IPS DF 6.9 (cell line): ENCODE data around the gene GRID1.

Experiments used
- DNase-seq: peaks from one replicate; pipeline ENCODE4 v3.0.0-alpha.2; 2013; ENCODE audit warnings: low read depth, low spot score
- H3K27ac ChIP-seq: one replicate; pipeline ENCODE4 v1.5.1; 2013; ENCODE audit warnings: low read length, control low read depth
- H3K27me3 ChIP-seq: 2 replicates; pipeline ENCODE4 v1.6.1; 2013; ENCODE audit warnings: mild to moderate bottlenecking, low read length; ENCODE audit not compliant: control insufficient read depth, insufficient read depth
- H3K36me3 ChIP-seq: 2 replicates; pipeline ENCODE4 v1.6.1; 2013; ENCODE audit warnings: low read length; ENCODE audit not compliant: control insufficient read depth, insufficient read depth
- H3K4me1 ChIP-seq: 2 replicates; pipeline ENCODE4 v1.6.1; 2013; ENCODE audit warnings: low read length; ENCODE audit not compliant: control insufficient read depth, insufficient read depth
- H3K4me3 ChIP-seq: 2 replicates; pipeline ENCODE4 v1.5.1; 2013; ENCODE audit warnings: mild to moderate bottlenecking, low read length
- H3K9me3 ChIP-seq: 2 replicates; pipeline ENCODE4 v1.6.1; 2013; ENCODE audit warnings: low read length, inconsistent platforms; ENCODE audit not compliant: control insufficient read depth, insufficient read depth
- WGBS: extraction: QIAGEN DNeasy Blood & Tissue Kit; methylation state at CpG from one replicate; pipeline ENCODE4 v1.1.7; 2013; ENCODE audit warnings: mixed read lengths, missing lambda C conversion rate; ENCODE audit not compliant: insufficient read length, insufficient coverage; 5-methylcytosine and 5-hydroxymethylcytosine counted together

GRID1 gene

GRCh38 chr10:86286236-86287109 is 80.1 kb downstream of the GRID1 start:
- Histone ChIP-seq H3K27me3 (no peaks in the 10 kb centered on the region), H3K4me1 (no peaks in the 10 kb centered on the region; the same call in 1 of the 2 replicates), H3K36me3 (no peaks in the 10 kb centered on the region), H3K27ac (no peak overlapping the region), H3K4me3 (no peak overlapping the region), H3K9me3 (no peaks in the 10 kb centered on the region)
- WGBS: no CpG with 5 or more reads among the region's 18 CpGs
- no peak for DNase-seq

GRCh38 chr10:86285136-86285790 is 81.3 kb downstream of the GRID1 start:
- DNase-seq: no peak

GRCh38 chr10:86284355-86285105 is 82.1 kb downstream of the GRID1 start:
- Histone ChIP-seq H3K9me3 (no peaks in the 10 kb centered on the region; the same call in 1 of the 2 replicates), H3K4me3 (no peak overlapping the region), H3K4me1 (no peaks in the 10 kb centered on the region; the same call in 1 of the 2 replicates), H3K36me3 (no peaks in the 10 kb centered on the region), H3K27me3 (no peaks in the 10 kb centered on the region), H3K27ac (no peak overlapping the region)
- no peak for DNase-seq
- no CpG with 5 or more reads among the region's 11 CpGs for WGBS

More at GRCh38 chr10:86285136-86285790, 81.3 kb downstream of the GRID1 start:
- Histone ChIP-seq H3K36me3 (no peaks in the 10 kb centered on the region), H3K27ac (no peak overlapping the region), H3K9me3 (no peaks in the 10 kb centered on the region), H3K27me3 (no peaks in the 10 kb centered on the region), H3K4me3 (no peak overlapping the region), H3K4me1 (no peaks in the 10 kb centered on the region; the same call in 1 of the 2 replicates)
- no CpG with 5 or more reads among the region's 10 CpGs for WGBS

- Histone ChIP-seq H3K4me1 (no peaks in the 10 kb centered on the region; the same call in 1 of the 2 replicates), H3K27ac (no peak overlapping the region), H3K36me3 (no peaks in the 10 kb centered on the region), H3K4me3 (no peak overlapping the region), H3K9me3 (no peaks in the 10 kb centered on the region; the same call in 1 of the 2 replicates), H3K27me3 (no peaks in the 10 kb centered on the region)
- DNase-seq: no peak
- no CpG with 5 or more reads among the region's 1 CpG for WGBS
Observed at GRCh38 chr10:86283466-86284287, 82.9 kb downstream of the GRID1 start.

GRCh38 chr10:86282664-86283465 is 83.7 kb downstream of the GRID1 start:
- no peaks in the 10 kb centered on the region for H3K36me3 ChIP-seq
- no peak overlapping the region for H3K27ac ChIP-seq
- H3K4me1 ChIP-seq: no peaks in the 10 kb centered on the region; the same call in 1 of the 2 replicates
- DNase-seq: no peak
- no peaks in the 10 kb centered on the region; the same call in 1 of the 2 replicates for H3K9me3 ChIP-seq
- H3K4me3 ChIP-seq: no peak overlapping the region
- H3K27me3 ChIP-seq: no peaks in the 10 kb centered on the region
- WGBS: no CpG with 5 or more reads among the region's 1 CpG

- no peak for DNase-seq
- no peaks in the 10 kb centered on the region; the same call in 1 of the 2 replicates for H3K9me3 ChIP-seq
- no CpG with 5 or more reads among the region's 1 CpG for WGBS
- no peaks in the 10 kb centered on the region for H3K27me3 ChIP-seq
- H3K27ac ChIP-seq: no peak overlapping the region
- no peak overlapping the region for H3K4me3 ChIP-seq
- H3K4me1 ChIP-seq: no peaks in the 10 kb centered on the region; the same call in 1 of the 2 replicates
- H3K36me3 ChIP-seq: no peaks in the 10 kb centered on the region
Observed at GRCh38 chr10:86281396-86281795, 85.2 kb downstream of the GRID1 start.

GRCh38 chr10:86269332-86269731 is 97.3 kb downstream of the GRID1 start:
- DNase-seq: no peak
- Histone ChIP-seq H3K27me3 (no peaks in the 10 kb centered on the region), H3K4me3 (no peak overlapping the region), H3K27ac (no peak overlapping the region), H3K36me3 (no peaks in the 10 kb centered on the region), H3K9me3 (no peaks in the 10 kb centered on the region), H3K4me1 (no peaks in the 10 kb centered on the region)
- WGBS: no CpG with 5 or more reads among the region's 2 CpGs

- H3K4me1 ChIP-seq: no peaks in the 10 kb centered on the region
- no peaks in the 10 kb centered on the region for H3K27me3 ChIP-seq
- no peaks in the 10 kb centered on the region for H3K9me3 ChIP-seq
- H3K36me3 ChIP-seq: no peaks in the 10 kb centered on the region
- DNase-seq: no peak
- H3K27ac ChIP-seq: no peak overlapping the region
- no peak overlapping the region for H3K4me3 ChIP-seq
- no CpG with 5 or more reads among the region's 12 CpGs for WGBS
Observed at GRCh38 chr10:86267286-86268195, 99.1 kb downstream of the GRID1 start.
